Activated CD8-positive, alpha-beta memory T cell treated with anti-CD3 and anti-CD28 coated beads for 36 hours (primary cell): Measurements from ENCODE around the gene ALDOC. TPM values are rescaled to one million over a fixed set of nuclear protein-coding genes. Genes with fewer than 3 reads are reported as not detected.
"Not testable (repeated sequence)": the region's sequence is repeated elsewhere in the genome, so short reads cannot be mapped to it uniquely, and the experiment has no call there.

Source experiments
- CTCF ChIA-PET: fragments of 350-600 bp; sonication (Branson Sonifier 250); formaldehyde crosslinking; loops from one replicate; lab custom pipeline; 2021; ENCODE audit warnings: antibody characterized with exemption; lab: Charles Lee
- POLR2A ChIA-PET: fragments of 350-600 bp; sonication (Branson Sonifier 250); formaldehyde crosslinking; loops from one replicate; lab custom pipeline; 2021; ENCODE audit warnings: antibody characterized with exemption; lab: Charles Lee
- total RNA-seq, 2 experiments: library from RNA; stranded (reverse); gene quantifications; one replicate each; pipeline ENCODE4 v1.2.3, GENCODE V29; 2021

ALDOC gene
- 10 to 100 TPM; 35.1 to 36.2 TPM for total RNA-seq

GRCh38 chr17:28576758-28577465, at the start of gene ALDOC:
Gene ALDOC (minus strand): TSS chr17:28576895. CDS start chr17:28575532, 1,363 bp downstream.
- ChIA-PET POLR2A (interaction anchor here (0.6 to 1.4 kb wide), 3 partner anchors 11 to 26 kb away, joined by 3 to 7 read pairs (median 3); no protein-coding TSS in a partner anchor), CTCF (interaction anchor here (0.5 to 1.0 kb wide), 3 partner anchors 23 to 648 kb away, joined by 4 to 5 read pairs (median 4); no protein-coding TSS in a partner anchor)

DNA sequence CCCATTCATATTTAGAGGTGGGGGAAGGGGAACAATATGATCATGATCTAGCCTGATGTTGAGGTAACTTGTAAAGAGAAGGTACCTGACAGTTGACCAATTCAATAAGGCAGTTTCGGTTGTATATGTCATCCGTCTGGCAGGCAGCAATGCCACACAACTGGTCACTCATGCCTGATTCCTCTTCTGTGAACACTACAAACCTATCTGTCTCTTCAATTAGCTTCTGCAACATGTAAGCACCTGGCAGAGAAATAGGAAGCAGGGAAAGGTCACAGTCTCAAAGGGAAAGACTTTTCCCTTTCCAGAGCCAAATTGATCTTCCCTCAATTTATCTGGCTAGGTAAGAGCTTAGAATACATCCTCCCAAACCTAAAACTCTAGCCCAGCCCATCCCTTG, 47.5 kb upstream of the ALDOC start:
- CTCF ChIA-PET: interaction anchor here (0.5 to 1.7 kb wide), 2 partner anchors 11 to 14 kb away, joined by 3 to 5 read pairs; no protein-coding TSS in a partner anchor
- POLR2A ChIA-PET: no interaction called here

- ChIA-PET CTCF (no interaction called here), POLR2A (no interaction called here)
Measured at GRCh38 chr17:28623696-28624095, 47.0 kb upstream of the ALDOC start.

GRCh38 chr17:28622186-28622585, 45.5 kb upstream of the ALDOC start:
- ChIA-PET POLR2A (no interaction called here), CTCF (no interaction called here)

GRCh38 chr17:28620010-28620409, 43.3 kb upstream of the ALDOC start:
- ChIA-PET CTCF (no interaction called here), POLR2A (no interaction called here)

DNA sequence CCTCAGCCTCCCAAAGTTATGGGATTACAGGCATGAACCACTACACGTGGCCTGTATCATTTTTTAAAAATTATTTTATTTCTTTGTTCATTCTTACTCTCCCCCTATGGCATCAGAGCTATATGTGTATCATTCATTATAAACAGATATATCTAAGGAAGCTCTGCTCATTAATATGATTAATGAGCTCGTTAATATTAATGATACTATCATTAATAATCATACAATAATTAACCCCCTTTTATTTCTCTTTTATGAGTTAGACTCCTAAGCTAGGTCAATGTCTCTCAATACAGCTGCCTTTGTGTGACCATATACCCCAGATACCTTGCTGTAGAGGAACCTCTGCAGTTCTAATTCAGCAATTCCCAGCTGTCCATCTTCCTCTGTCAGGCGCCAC, 41.8 kb upstream of the ALDOC start:
- POLR2A ChIA-PET: no interaction called here
- CTCF ChIA-PET: interaction anchor here (0.9 kb wide), 1 partner anchor 70 kb away, joined by 3 read pairs; no protein-coding TSS in a partner anchor

DNA sequence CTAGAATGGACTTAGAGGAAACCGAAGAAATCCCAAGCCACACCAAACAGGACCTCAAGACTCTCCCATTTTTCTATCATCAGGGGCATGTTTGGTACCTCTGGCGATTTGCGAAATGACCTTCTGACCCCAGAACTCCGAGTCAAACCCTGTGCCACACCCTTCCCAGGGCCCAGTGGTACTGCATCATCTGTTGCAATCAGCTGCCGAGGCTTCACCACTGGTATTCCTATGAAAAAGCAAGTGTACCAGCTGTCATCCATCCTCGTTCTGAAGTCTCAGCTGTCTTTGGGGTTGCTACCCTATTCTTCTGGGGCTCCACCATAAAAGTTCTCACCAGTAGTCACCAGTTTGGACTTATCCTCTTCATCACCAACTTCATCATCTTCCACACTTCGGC, 39.6 kb upstream of the ALDOC start:
- ChIA-PET CTCF (no interaction called here), POLR2A (no interaction called here)

- CTCF ChIA-PET: interaction anchor here (1.0 kb wide), 1 partner anchor 65 kb away, joined by 3 read pairs; no protein-coding TSS in a partner anchor
- POLR2A ChIA-PET: no interaction called here
Measured at GRCh38 chr17:28615260-28615940, 38.7 kb upstream of the ALDOC start.

DNA sequence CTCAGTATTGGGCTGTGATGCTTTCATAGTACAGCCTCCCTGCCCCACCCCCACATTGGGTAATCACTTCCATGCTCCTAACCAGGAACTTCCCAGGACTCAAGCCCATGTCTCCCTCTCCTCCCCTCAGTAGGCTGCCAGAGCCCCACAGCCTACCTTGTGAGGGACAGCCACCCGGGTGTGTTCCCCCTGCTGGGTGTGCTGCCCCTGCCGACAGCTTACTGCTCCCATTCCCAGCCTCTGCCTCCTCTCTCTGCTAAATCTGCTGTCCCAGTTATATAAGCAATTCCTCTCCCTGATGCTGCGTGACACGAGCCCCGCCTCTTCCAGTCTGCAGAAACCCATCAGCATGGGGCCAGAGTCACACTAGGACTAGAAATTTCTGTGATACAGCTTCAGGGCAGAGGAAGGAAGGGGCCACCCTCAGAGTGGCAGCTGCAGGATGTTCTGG, 37.3 kb upstream of the ALDOC start, which contains the start of gene RSKR:
TSS of gene RSKR (minus strand) at position 255 of the 451 bp plus-strand sequence. CDS start at position 231, 24 bp downstream.
- CTCF ChIA-PET: interaction anchor here (1.5 to 2.5 kb wide), 3 partner anchors 20 to 121 kb away, joined by 3 to 6 read pairs (median 6); no protein-coding TSS in a partner anchor
- POLR2A ChIA-PET: no interaction called here

GRCh38 chr17:28612936-28613872, 36.5 kb upstream of the ALDOC start:
- CTCF ChIA-PET: interaction anchor here (0.8 to 2.5 kb wide), 13 partner anchors 12 to 121 kb away, joined by 3 to 6 read pairs (median 3); partner anchors contain the start of gene PIGS
- POLR2A ChIA-PET: no interaction called here

- ChIA-PET CTCF (interaction anchor here (0.8 to 2.5 kb wide), 13 partner anchors 12 to 120 kb away, joined by 3 to 6 read pairs (median 3); partner anchors contain the start of gene PIGS), POLR2A (no interaction called here)
Measured at GRCh38 chr17:28612531-28612930, 35.8 kb upstream of the ALDOC start.

GRCh38 chr17:28610376-28610775, 33.7 kb upstream of the ALDOC start:
- CTCF ChIA-PET: interaction anchor here (0.7 kb wide), 2 partner anchors 14 to 16 kb away, joined by 3 read pairs; no protein-coding TSS in a partner anchor
- POLR2A ChIA-PET: no interaction called here

- CTCF ChIA-PET, POLR2A ChIA-PET: not testable (repeated sequence)
Measured at GRCh38 chr17:28604031-28604430, 27.3 kb upstream of the ALDOC start.

DNA sequence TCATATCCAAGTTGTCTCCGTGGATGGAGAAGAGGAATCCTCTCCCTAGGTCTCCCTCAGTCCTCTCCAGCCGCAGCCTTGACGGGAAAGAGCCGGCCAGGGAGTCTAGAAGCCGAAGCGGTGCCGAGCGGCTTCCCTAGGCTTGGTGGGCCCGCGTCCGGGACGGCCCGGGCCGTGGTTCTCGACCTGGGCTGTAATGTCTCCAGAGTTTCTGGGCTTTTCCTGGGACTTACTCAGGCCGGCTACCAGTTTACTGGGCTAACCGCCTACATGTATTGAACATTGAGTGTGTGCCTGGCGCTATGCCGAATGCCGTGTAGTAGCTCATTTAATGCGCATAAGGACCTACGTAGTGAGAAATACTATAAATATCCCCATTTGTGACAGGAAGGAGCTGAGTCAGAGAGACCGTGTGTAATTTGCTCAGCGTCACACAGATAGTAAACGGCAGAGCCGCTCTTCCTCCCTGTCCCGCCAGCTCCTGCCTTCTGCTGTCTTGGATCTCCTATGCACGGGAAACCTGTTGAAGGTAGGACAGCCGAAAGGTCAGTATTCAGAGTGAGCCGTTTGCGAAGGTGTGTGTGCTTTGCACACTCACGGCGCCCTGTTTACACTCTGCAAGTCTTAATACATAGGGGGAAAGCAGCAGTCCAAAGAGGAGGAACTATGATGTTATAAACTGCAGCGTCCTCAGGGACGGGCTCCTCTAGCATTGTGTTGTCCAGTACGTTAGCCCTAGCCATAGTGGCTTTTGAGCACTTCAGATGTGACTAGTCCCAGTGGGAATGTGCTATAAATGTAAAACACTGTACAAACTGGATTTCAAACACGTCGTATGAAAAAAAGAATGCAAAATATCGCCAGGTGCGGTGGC, 22.9 kb upstream of the ALDOC start:
- ChIA-PET CTCF (interaction anchor here (0.8 to 1.6 kb wide), 6 partner anchors 13 to 210 kb away, joined by 3 to 9 read pairs (median 4); partner anchors contain the start of genes ALDOC and BLTP2), POLR2A (interaction anchor here (0.6 to 1.9 kb wide), 11 partner anchors 23 to 352 kb away, joined by 3 to 8 read pairs (median 5); partner anchors contain the start of genes ALDOC, BLTP2, PIGS and POLDIP2)

- POLR2A ChIA-PET: interaction anchor here (0.5 to 1.9 kb wide), 11 partner anchors 13 to 241 kb away, joined by 3 to 8 read pairs (median 4); partner anchors contain the start of genes PIGS, POLDIP2, SDF2 and SUPT6H
- CTCF ChIA-PET: interaction anchor here (0.8 to 1.6 kb wide), 5 partner anchors 14 to 211 kb away, joined by 3 to 9 read pairs (median 4); partner anchors contain the start of genes BLTP2 and PIGS
Measured at GRCh38 chr17:28598799-28599310, 22.2 kb upstream of the ALDOC start, which contains the start of gene SPAG5. Gene SPAG5 (minus strand): TSS chr17:28599025. CDS start chr17:28598946, 79 bp downstream.

- ChIA-PET CTCF (interaction anchor here (0.9 to 1.5 kb wide), 3 partner anchors 27 to 212 kb away, joined by 3 to 5 read pairs (median 4); partner anchors contain the start of gene PIGS), POLR2A (interaction anchor here (0.5 to 1.1 kb wide), 3 partner anchors 13 to 38 kb away, joined by 3 to 4 read pairs (median 3); partner anchors contain the start of gene PIGS)
Measured at GRCh38 chr17:28598389-28598788, 21.7 kb upstream of the ALDOC start.
